Astrocyte (in vitro differentiated cells and primary cell): ENCODE results near the gene NBEA. TPM values are rescaled to one million over a fixed set of nuclear protein-coding genes. Genes with fewer than 3 reads are reported as not detected.

Source experiments
- DNase-seq: peaks from one replicate; pipeline ENCODE4 v3.0.0-alpha.2; 2010; ENCODE audit warnings: low read depth
- FAIRE-seq: peaks from 2 replicates; lab custom pipeline; 2011; peaks lifted over from hg19 to GRCh38; lab: Jason Lieb, UNC
- H2AFZ ChIP-seq: 2 replicates; pipeline ENCODE4 v1.6.0; 2012; ENCODE audit warnings: low read depth, low read length, inconsistent platforms
- H3K27ac ChIP-seq: 2 replicates; pipeline ENCODE4 v1.5.1; 2011; ENCODE audit warnings: low read depth, low read length, inconsistent platforms
- H3K27me3 ChIP-seq: 2 replicates; pipeline ENCODE4 v1.6.0; 2011; ENCODE audit warnings: low read length, inconsistent platforms; ENCODE audit not compliant: insufficient read depth
- H3K36me3 ChIP-seq: 2 replicates; pipeline ENCODE4 v1.5.1; 2011; ENCODE audit warnings: low read length, inconsistent platforms; ENCODE audit not compliant: insufficient read depth
- H3K4me1 ChIP-seq: 2 replicates; pipeline ENCODE4 v1.5.1; 2011; ENCODE audit warnings: low read length, inconsistent platforms; ENCODE audit not compliant: insufficient read depth
- H3K4me2 ChIP-seq: 2 replicates; pipeline ENCODE4 v1.6.0; 2012; ENCODE audit warnings: low read length, inconsistent platforms
- H3K4me3 ChIP-seq: 2 replicates; pipeline ENCODE4 v1.5.1; 2011; ENCODE audit warnings: low read depth, mild to moderate bottlenecking, low read length, inconsistent platforms; ENCODE audit not compliant: insufficient read depth
- H3K79me2 ChIP-seq: 2 replicates; pipeline ENCODE4 v1.6.0; 2012; ENCODE audit warnings: mild to moderate bottlenecking, low read length, inconsistent platforms; ENCODE audit not compliant: insufficient read depth
- H3K9ac ChIP-seq: 2 replicates; pipeline ENCODE4 v1.6.0; 2012; ENCODE audit warnings: mild to moderate bottlenecking, low read length, inconsistent platforms
- H3K9me3 ChIP-seq: 2 replicates; pipeline ENCODE4 v1.5.1; 2012; ENCODE audit warnings: low read depth, mild to moderate bottlenecking, low read length, inconsistent platforms; ENCODE audit not compliant: insufficient read depth
- H4K20me1 ChIP-seq: 2 replicates; pipeline ENCODE4 v1.6.0; 2012; ENCODE audit warnings: low read length, inconsistent platforms; ENCODE audit not compliant: insufficient read depth
- H3K27ac Mint-ChIP-seq: one replicate; pipeline ENCODE4 v1.8.0; 2021; ENCODE audit warnings: mild to moderate bottlenecking, mixed read lengths; ENCODE audit not compliant: unreplicated experiment
- H3K27me3 Mint-ChIP-seq: one replicate; pipeline ENCODE4 v1.8.0; 2021; ENCODE audit warnings: low read depth, mixed read lengths; ENCODE audit not compliant: unreplicated experiment
- H3K36me3 Mint-ChIP-seq: one replicate; pipeline ENCODE4 v1.8.0; 2021; ENCODE audit warnings: low read depth, mixed read lengths; ENCODE audit not compliant: unreplicated experiment
- H3K4me1 Mint-ChIP-seq: one replicate; pipeline ENCODE4 v1.8.0; 2021; ENCODE audit warnings: low read depth, mixed read lengths; ENCODE audit not compliant: unreplicated experiment
- H3K4me3 Mint-ChIP-seq: one replicate; pipeline ENCODE4 v1.8.0; 2021; ENCODE audit warnings: mild to moderate bottlenecking, moderate library complexity, mixed read lengths; ENCODE audit not compliant: unreplicated experiment
- H3K9me3 Mint-ChIP-seq: one replicate; pipeline ENCODE4 v1.8.0; 2021; ENCODE audit warnings: mild to moderate bottlenecking, mixed read lengths; ENCODE audit not compliant: unreplicated experiment
- CTCF ChIP-seq: IDR thresholded peaks from 2 replicates; pipeline ENCODE4 v1.5.1; 2011; ENCODE audit warnings: low read depth, mild to moderate bottlenecking, inconsistent platforms, low read length, moderate library complexity; ENCODE audit not compliant: insufficient read depth
- EZH2 ChIP-seq: IDR thresholded peaks from 2 replicates; pipeline ENCODE4 v1.6.1; 2012; ENCODE audit warnings: mild to moderate bottlenecking, low read length, inconsistent platforms; ENCODE audit not compliant: insufficient read depth
- total RNA-seq: library from RNA; stranded (reverse); gene quantifications from 2 replicates; pipeline ENCODE4 v1.2.1, GENCODE V29; 2021

The NBEA gene
- total RNA-seq, 1 donor from 2014 or later = 7.8 TPM

GRCh38 chr13:35309706-35310105 lies 367.6 kb downstream of the NBEA start:
- no peaks in the 10 kb centered on the region for H3K4me1 ChIP-seq
- DNase-seq (no peak), FAIRE-seq (no peak)
- no peaks in the 10 kb centered on the region for H3K9me3 Mint-ChIP-seq
- no peak overlapping the region for H3K4me3 Mint-ChIP-seq
- H3K27ac Mint-ChIP-seq = no peak overlapping the region
- no peaks in the 10 kb centered on the region for H3K36me3 Mint-ChIP-seq
- H4K20me1 ChIP-seq = no peaks in the 10 kb centered on the region
- H3K4me1 Mint-ChIP-seq = no peaks in the 10 kb centered on the region
- H3K27me3 ChIP-seq = no peaks in the 10 kb centered on the region
- no peaks in the 10 kb centered on the region for H3K27me3 Mint-ChIP-seq
- H3K4me3 ChIP-seq = no peak overlapping the region
- H3K36me3 ChIP-seq = no peaks in the 10 kb centered on the region
- no peaks in the 10 kb centered on the region for H3K9me3 ChIP-seq
- H2AFZ ChIP-seq = no peak overlapping the region
- TF ChIP-seq CTCF (no peak), EZH2 (no peak)
- H3K27ac ChIP-seq = no peak overlapping the region
- no peak overlapping the region for H3K9ac ChIP-seq
- no peak overlapping the region for H3K4me2 ChIP-seq
- H3K79me2 ChIP-seq = no peaks in the 10 kb centered on the region

GRCh38 chr13:35332134-35332533 lies 390.1 kb downstream of the NBEA start:
- no peak overlapping the region for H3K4me3 Mint-ChIP-seq
- Histone ChIP-seq H3K79me2 (no peaks in the 10 kb centered on the region), H2AFZ (no peak overlapping the region), H3K9me3 (no peaks in the 10 kb centered on the region), H3K36me3 (no peaks in the 10 kb centered on the region), H3K27me3 (no peaks in the 10 kb centered on the region), H4K20me1 (no peaks in the 10 kb centered on the region), H3K4me2 (no peak overlapping the region), H3K27ac (no peak overlapping the region), H3K9ac (no peak overlapping the region), H3K4me1 (no peaks in the 10 kb centered on the region), H3K4me3 (no peak overlapping the region)
- DNase-seq = no peak
- FAIRE-seq = no peak
- no peaks in the 10 kb centered on the region for H3K4me1 Mint-ChIP-seq
- peaks cover 3% of the 10 kb centered on the region for H3K9me3 Mint-ChIP-seq
- H3K36me3 Mint-ChIP-seq = peaks cover 3% of the 10 kb centered on the region
- TF ChIP-seq CTCF = no peak
- no peak for TF ChIP-seq EZH2
- no peak overlapping the region for H3K27ac Mint-ChIP-seq
- H3K27me3 Mint-ChIP-seq = no peaks in the 10 kb centered on the region

- TF ChIP-seq CTCF (no peak), EZH2 (no peak)
- Histone ChIP-seq H3K4me1 (no peaks in the 10 kb centered on the region), H3K4me2 (no peak overlapping the region), H3K79me2 (no peaks in the 10 kb centered on the region), H3K9ac (no peak overlapping the region), H3K27me3 (no peaks in the 10 kb centered on the region), H3K4me3 (no peak overlapping the region), H3K9me3 (no peaks in the 10 kb centered on the region), H2AFZ (no peak overlapping the region), H3K36me3 (no peaks in the 10 kb centered on the region), H3K27ac (no peak overlapping the region), H4K20me1 (no peaks in the 10 kb centered on the region)
- FAIRE-seq (no peak), DNase-seq (no peak)
- Mint-ChIP-seq H3K27ac (no peak overlapping the region), H3K27me3 (no peaks in the 10 kb centered on the region), H3K4me1 (no peaks in the 10 kb centered on the region), H3K9me3 (peaks cover 3% of the 10 kb centered on the region), H3K4me3 (no peak overlapping the region), H3K36me3 (no peaks in the 10 kb centered on the region)
Observed at GRCh38 chr13:35333157-35333556, 391.1 kb downstream of the NBEA start.
